ENCODE results near the gene CHD6. TPM values are rescaled to one million over a fixed set of nuclear protein-coding genes. Genes with fewer than 3 reads are reported as not detected.

CHD6 gene
- total RNA-seq, 1 experiment from 2014 or later: 25.3 TPM

GRCh38 chr20:41418739-41419293, 199.4 kb downstream of the CHD6 start:
- Histone ChIP-seq H3K4me2 (ENCODE audit: low read depth, low read length, poor library complexity, severe bottlenecking) (no peak overlapping the region), H3K9me3 (ENCODE audit: low read length) (no peaks in the 10 kb centered on the region), H2AFZ (ENCODE audit: low read length) (no peak overlapping the region), H3K27me3 (ENCODE audit: low read length) (no peaks in the 10 kb centered on the region), H3K4me3 (ENCODE audit: low read length) (no peak overlapping the region), H4K20me1 (ENCODE audit: insufficient read depth, low read depth, low read length) (no peaks in the 10 kb centered on the region), H3K36me3 (ENCODE audit: insufficient read depth, low read length) (peaks cover 4% of the 10 kb centered on the region; the same call in 1 of the 2 replicates), H3K4me1 (ENCODE audit: low read length) (peaks cover 4% of the 10 kb centered on the region; the same call in 1 of the 2 replicates), H3K79me2 (ENCODE audit: low read length) (no peaks in the 10 kb centered on the region), H3K9me2 (replicated peaks; ENCODE audit: insufficient read depth, low read length) (no peaks in the 10 kb centered on the region), H3K9ac (ENCODE audit: low read length) (no peak overlapping the region), H3K27ac (ENCODE audit: low read length) (no peak overlapping the region)
- no peak for DNase-seq

GRCh38 chr20:41418031-41418430, 200.1 kb downstream of the CHD6 start:
- no peak overlapping the region for H3K4me2 ChIP-seq (ENCODE audit: low read depth, low read length, poor library complexity, severe bottlenecking)
- H3K27me3 ChIP-seq (ENCODE audit: low read length): no peaks in the 10 kb centered on the region
- H3K79me2 ChIP-seq (ENCODE audit: low read length): no peaks in the 10 kb centered on the region
- no peak overlapping the region for H3K9ac ChIP-seq (ENCODE audit: low read length)
- H4K20me1 ChIP-seq (ENCODE audit: insufficient read depth, low read depth, low read length): no peaks in the 10 kb centered on the region
- H3K27ac ChIP-seq (ENCODE audit: low read length): no peak overlapping the region
- 0 out of 2 replicates have a peak, but pooled peaks cover 4% of the 10 kb centered on the region for H3K36me3 ChIP-seq (ENCODE audit: insufficient read depth, low read length)
- no peak overlapping the region for H2AFZ ChIP-seq (ENCODE audit: low read length)
- DNase-seq: no peak
- H3K9me2 ChIP-seq (replicated peaks; ENCODE audit: insufficient read depth, low read length): no peaks in the 10 kb centered on the region
- no peaks in the 10 kb centered on the region for H3K9me3 ChIP-seq (ENCODE audit: low read length)
- H3K4me3 ChIP-seq (ENCODE audit: low read length): no peak overlapping the region
- H3K4me1 ChIP-seq (ENCODE audit: low read length): peaks cover 10% of the 10 kb centered on the region

GRCh38 chr20:41415191-41415590, 203.0 kb downstream of the CHD6 start:
- no peaks in the 10 kb centered on the region for H4K20me1 ChIP-seq (ENCODE audit: insufficient read depth, low read depth, low read length)

GRCh38 chr20:41413169-41413568, 205.0 kb downstream of the CHD6 start:
- Histone ChIP-seq H3K9ac (ENCODE audit: low read length) (no peak overlapping the region), H3K9me3 (ENCODE audit: low read length) (no peaks in the 10 kb centered on the region), H3K36me3 (ENCODE audit: insufficient read depth, low read length) (0 out of 2 replicates have a peak, but pooled peaks cover 4% of the 10 kb centered on the region), H3K9me2 (replicated peaks; ENCODE audit: insufficient read depth, low read length) (no peaks in the 10 kb centered on the region), H3K4me3 (ENCODE audit: low read length) (no peak overlapping the region), H3K4me1 (ENCODE audit: low read length) (peaks cover 19% of the 10 kb centered on the region), H2AFZ (ENCODE audit: low read length) (no peak overlapping the region), H3K79me2 (ENCODE audit: low read length) (no peaks in the 10 kb centered on the region), H4K20me1 (ENCODE audit: insufficient read depth, low read depth, low read length) (no peaks in the 10 kb centered on the region), H3K4me2 (ENCODE audit: low read depth, low read length, poor library complexity, severe bottlenecking) (no peak overlapping the region), H3K27ac (ENCODE audit: low read length) (no peak overlapping the region), H3K27me3 (ENCODE audit: low read length) (no peaks in the 10 kb centered on the region)
- no peak for DNase-seq

More at GRCh38 chr20:41415191-41415590, 203.0 kb downstream of the CHD6 start:
- no peaks in the 10 kb centered on the region for H3K9me3 ChIP-seq (ENCODE audit: low read length)
- H3K27ac ChIP-seq (ENCODE audit: low read length): no peak overlapping the region
- 0 out of 2 replicates have a peak, but pooled peaks cover 4% of the 10 kb centered on the region for H3K36me3 ChIP-seq (ENCODE audit: insufficient read depth, low read length)
- no peak for DNase-seq
- H3K27me3 ChIP-seq (ENCODE audit: low read length): no peaks in the 10 kb centered on the region
- H3K4me3 ChIP-seq (ENCODE audit: low read length): no peak overlapping the region
- peaks cover 19% of the 10 kb centered on the region for H3K4me1 ChIP-seq (ENCODE audit: low read length)
- H3K79me2 ChIP-seq (ENCODE audit: low read length): no peaks in the 10 kb centered on the region
- no peak overlapping the region for H3K4me2 ChIP-seq (ENCODE audit: low read depth, low read length, poor library complexity, severe bottlenecking)
- H3K9ac ChIP-seq (ENCODE audit: low read length): no peak overlapping the region
- no peaks in the 10 kb centered on the region for H3K9me2 ChIP-seq (replicated peaks; ENCODE audit: insufficient read depth, low read length)
- H2AFZ ChIP-seq (ENCODE audit: low read length): no peak overlapping the region

GRCh38 chr20:41412324-41413120, 205.7 kb downstream of the CHD6 start:
- Histone ChIP-seq H4K20me1 (ENCODE audit: insufficient read depth, low read depth, low read length) (no peaks in the 10 kb centered on the region), H3K36me3 (ENCODE audit: insufficient read depth, low read length) (peaks cover 4% of the 10 kb centered on the region; the same call in 1 of the 2 replicates), H3K9me2 (replicated peaks; ENCODE audit: insufficient read depth, low read length) (no peaks in the 10 kb centered on the region), H2AFZ (ENCODE audit: low read length) (no peak overlapping the region), H3K27me3 (ENCODE audit: low read length) (no peaks in the 10 kb centered on the region), H3K9me3 (ENCODE audit: low read length) (no peaks in the 10 kb centered on the region), H3K4me1 (ENCODE audit: low read length) (peaks cover 19% of the 10 kb centered on the region), H3K4me2 (ENCODE audit: low read depth, low read length, poor library complexity, severe bottlenecking) (no peak overlapping the region), H3K4me3 (ENCODE audit: low read length) (no peak overlapping the region), H3K27ac (ENCODE audit: low read length) (no peak overlapping the region), H3K9ac (ENCODE audit: low read length) (no peak overlapping the region), H3K79me2 (ENCODE audit: low read length) (no peaks in the 10 kb centered on the region)
- DNase-seq: no peak

- Histone ChIP-seq H3K36me3 (ENCODE audit: insufficient read depth, low read length) (peaks cover 4% of the 10 kb centered on the region; the same call in 1 of the 2 replicates), H4K20me1 (ENCODE audit: insufficient read depth, low read depth, low read length) (no peaks in the 10 kb centered on the region), H3K27me3 (ENCODE audit: low read length) (no peaks in the 10 kb centered on the region), H3K9me3 (ENCODE audit: low read length) (no peaks in the 10 kb centered on the region), H3K9me2 (replicated peaks; ENCODE audit: insufficient read depth, low read length) (no peaks in the 10 kb centered on the region), H3K9ac (ENCODE audit: low read length) (no peak overlapping the region), H3K4me3 (ENCODE audit: low read length) (no peak overlapping the region), H3K4me2 (ENCODE audit: low read depth, low read length, poor library complexity, severe bottlenecking) (no peak overlapping the region), H2AFZ (ENCODE audit: low read length) (no peak overlapping the region), H3K4me1 (ENCODE audit: low read length) (peaks cover 19% of the 10 kb centered on the region), H3K27ac (ENCODE audit: low read length) (no peak overlapping the region), H3K79me2 (ENCODE audit: low read length) (no peaks in the 10 kb centered on the region)
- peak; percentile 79 for DNase-seq
Measured at GRCh38 chr20:41411391-41411847, 206.8 kb downstream of the CHD6 start.

GRCh38 chr20:41408986-41409385, 209.2 kb downstream of the CHD6 start:
- H4K20me1 ChIP-seq (ENCODE audit: insufficient read depth, low read depth, low read length): no peaks in the 10 kb centered on the region
- H3K9ac ChIP-seq (ENCODE audit: low read length): no peak overlapping the region
- no peaks in the 10 kb centered on the region for H3K79me2 ChIP-seq (ENCODE audit: low read length)
- no peak overlapping the region for H2AFZ ChIP-seq (ENCODE audit: low read length)
- H3K9me2 ChIP-seq (replicated peaks; ENCODE audit: insufficient read depth, low read length): no peaks in the 10 kb centered on the region
- H3K27me3 ChIP-seq (ENCODE audit: low read length): no peaks in the 10 kb centered on the region
- no peak for DNase-seq
- H3K4me2 ChIP-seq (ENCODE audit: low read depth, low read length, poor library complexity, severe bottlenecking): no peak overlapping the region
- no peak overlapping the region for H3K27ac ChIP-seq (ENCODE audit: low read length)
- H3K36me3 ChIP-seq (ENCODE audit: insufficient read depth, low read length): peaks cover 3% of the 10 kb centered on the region; the same call in 1 of the 2 replicates
- H3K4me1 ChIP-seq (ENCODE audit: low read length): peaks cover 20% of the 10 kb centered on the region
- H3K4me3 ChIP-seq (ENCODE audit: low read length): no peak overlapping the region
- no peaks in the 10 kb centered on the region for H3K9me3 ChIP-seq (ENCODE audit: low read length)

GRCh38 chr20:41408156-41408794, 209.9 kb downstream of the CHD6 start:
- no peaks in the 10 kb centered on the region for H3K9me3 ChIP-seq (ENCODE audit: low read length)
- DNase-seq: no peak

More at GRCh38 chr20:41408156-41408794, 209.9 kb downstream of the CHD6 start:
- no peak overlapping the region for H3K27ac ChIP-seq (ENCODE audit: low read length)
- no peak overlapping the region for H3K4me3 ChIP-seq (ENCODE audit: low read length)
- no peaks in the 10 kb centered on the region for H4K20me1 ChIP-seq (ENCODE audit: insufficient read depth, low read depth, low read length)
- peaks cover 13% of the 10 kb centered on the region for H3K4me1 ChIP-seq (ENCODE audit: low read length)
- no peaks in the 10 kb centered on the region for H3K79me2 ChIP-seq (ENCODE audit: low read length)
- H3K36me3 ChIP-seq (ENCODE audit: insufficient read depth, low read length): peaks cover 5% of the 10 kb centered on the region; the same call in 1 of the 2 replicates
- no peak overlapping the region for H3K9ac ChIP-seq (ENCODE audit: low read length)
- no peak overlapping the region for H2AFZ ChIP-seq (ENCODE audit: low read length)
- H3K4me2 ChIP-seq (ENCODE audit: low read depth, low read length, poor library complexity, severe bottlenecking): no peak overlapping the region
- no peaks in the 10 kb centered on the region for H3K27me3 ChIP-seq (ENCODE audit: low read length)
- H3K9me2 ChIP-seq (replicated peaks; ENCODE audit: insufficient read depth, low read length): no peaks in the 10 kb centered on the region

Measured in Karpas-422 (cell line).